Measurements from ENCODE around the gene TMEM95.

GRCh38 chr17:7329997-7330637 lies 24.8 kb upstream of the TMEM95 start:
- TF ChIP-seq EZH2 (IDR thresholded peaks at IDR 0.05; ENCODE audit: low read length): no peak
- TF ChIP-seq, protein P1, sequence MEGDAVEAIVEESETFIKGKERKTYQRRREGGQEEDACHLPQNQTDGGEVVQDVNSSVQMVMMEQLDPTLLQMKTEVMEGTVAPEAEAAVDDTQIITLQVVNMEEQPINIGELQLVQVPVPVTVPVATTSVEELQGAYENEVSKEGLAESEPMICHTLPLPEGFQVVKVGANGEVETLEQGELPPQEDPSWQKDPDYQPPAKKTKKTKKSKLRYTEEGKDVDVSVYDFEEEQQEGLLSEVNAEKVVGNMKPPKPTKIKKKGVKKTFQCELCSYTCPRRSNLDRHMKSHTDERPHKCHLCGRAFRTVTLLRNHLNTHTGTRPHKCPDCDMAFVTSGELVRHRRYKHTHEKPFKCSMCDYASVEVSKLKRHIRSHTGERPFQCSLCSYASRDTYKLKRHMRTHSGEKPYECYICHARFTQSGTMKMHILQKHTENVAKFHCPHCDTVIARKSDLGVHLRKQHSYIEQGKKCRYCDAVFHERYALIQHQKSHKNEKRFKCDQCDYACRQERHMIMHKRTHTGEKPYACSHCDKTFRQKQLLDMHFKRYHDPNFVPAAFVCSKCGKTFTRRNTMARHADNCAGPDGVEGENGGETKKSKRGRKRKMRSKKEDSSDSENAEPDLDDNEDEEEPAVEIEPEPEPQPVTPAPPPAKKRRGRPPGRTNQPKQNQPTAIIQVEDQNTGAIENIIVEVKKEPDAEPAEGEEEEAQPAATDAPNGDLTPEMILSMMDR (optimal IDR thresholded peaks at IDR 0.05 in 1 of 3, IDR thresholded peaks at IDR 0.05 in 1 of 3, conservative IDR thresholded peaks at IDR 0.05 in 1 of 3; ENCODE audit: extremely low read depth in 1 of 3, insufficient read depth in 2 of 3, low read length in 3 of 3): no peak

Data from keratinocyte (primary cell).